HG03064 (cell line): Measurements from ENCODE around the gene TMEM222.
"Not testable (repeated sequence)": the region's sequence is repeated elsewhere in the genome, so short reads cannot be mapped to it uniquely, and the experiment has no call there.

Source experiments
- ATAC-seq: cut with Tn5 transposase; IDR thresholded peaks from one replicate; pipeline ENCODE4 v1.9.1; 2021; ENCODE audit warnings: low read depth; ENCODE audit not compliant: unreplicated experiment

The TMEM222 gene, protein sequence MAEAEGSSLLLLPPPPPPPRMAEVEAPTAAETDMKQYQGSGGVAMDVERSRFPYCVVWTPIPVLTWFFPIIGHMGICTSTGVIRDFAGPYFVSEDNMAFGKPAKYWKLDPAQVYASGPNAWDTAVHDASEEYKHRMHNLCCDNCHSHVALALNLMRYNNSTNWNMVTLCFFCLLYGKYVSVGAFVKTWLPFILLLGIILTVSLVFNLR

DNA sequence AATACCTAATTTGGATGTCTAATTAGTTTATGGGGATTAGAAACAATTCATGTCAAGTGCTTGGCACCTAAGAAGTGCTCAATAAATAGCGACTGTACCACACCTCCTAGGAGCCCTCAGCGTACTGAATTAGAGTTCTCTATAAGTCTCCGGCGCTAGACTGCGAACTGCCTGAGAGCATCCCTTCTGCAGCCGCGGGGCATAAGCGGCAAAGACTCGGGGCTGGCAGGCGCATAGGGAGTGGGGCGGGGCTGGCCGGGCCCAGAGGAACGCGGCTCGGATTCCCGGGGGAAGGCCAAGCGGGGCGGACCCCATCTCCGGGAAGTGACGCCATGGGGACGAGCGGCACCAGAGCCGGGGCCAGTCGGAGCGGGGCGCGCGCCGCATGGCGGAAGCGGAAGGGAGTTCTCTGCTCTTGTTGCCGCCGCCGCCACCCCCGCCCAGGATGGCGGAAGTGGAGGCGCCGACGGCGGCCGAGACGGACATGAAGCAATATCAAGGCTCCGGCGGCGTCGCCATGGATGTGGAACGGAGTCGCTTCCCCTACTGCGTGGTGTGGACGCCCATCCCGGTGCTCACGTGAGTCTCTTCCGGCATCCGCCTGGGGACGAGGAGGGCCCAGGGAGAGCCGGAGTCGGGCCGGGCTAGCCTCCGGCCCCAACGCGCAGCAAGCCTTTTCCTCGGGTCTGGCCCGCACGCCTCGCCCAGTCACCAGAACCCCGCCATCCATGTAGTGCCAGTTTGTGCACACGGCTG lies at the start of gene TMEM222:
Gene TMEM222 (plus strand): TSS at position 351 of the 756 bp plus-strand sequence. CDS start 35 bp downstream, at position 386.
- ATAC-seq = peak; percentile 79

DNA sequence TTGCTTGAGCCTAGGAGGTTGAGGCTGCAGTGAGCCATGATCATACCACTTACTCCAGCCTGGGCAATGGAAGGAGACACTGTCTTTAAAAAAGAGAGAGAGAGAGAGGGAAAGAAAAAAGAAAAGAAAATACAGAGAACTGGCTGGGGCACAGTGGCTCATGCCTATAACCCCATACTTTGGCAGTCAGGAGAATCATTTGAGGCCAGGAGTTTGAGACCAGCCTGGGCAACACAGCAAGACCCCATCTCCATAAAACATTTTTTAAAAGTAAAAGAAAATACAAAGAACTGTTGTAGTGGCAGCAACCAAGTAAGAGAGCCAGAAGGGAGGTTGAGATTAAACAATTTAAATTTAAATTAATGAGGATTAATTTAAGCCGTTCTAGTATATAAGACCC lies 47.8 kb upstream of the TMEM222 start:
- ATAC-seq = no peak

DNA sequence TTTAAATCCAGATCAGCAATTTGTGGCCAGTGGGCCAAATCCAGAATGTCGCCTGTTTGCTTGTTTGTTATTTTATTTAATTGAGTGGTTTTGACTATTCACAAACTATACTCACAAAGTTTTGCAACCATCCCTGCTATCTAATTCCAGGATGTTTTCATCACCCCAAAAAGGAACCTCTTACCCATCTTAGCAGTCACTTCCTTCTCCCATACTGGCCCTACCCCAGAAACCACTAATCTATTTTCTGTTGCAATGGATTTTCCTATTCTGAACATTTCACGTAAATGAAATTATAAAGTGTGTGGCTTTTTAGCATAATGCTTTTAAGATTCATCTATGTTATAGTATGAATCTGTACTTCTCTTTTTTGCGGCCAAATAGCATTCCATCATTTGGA lies 46.3 kb upstream of the TMEM222 start:
- no peak for ATAC-seq

DNA sequence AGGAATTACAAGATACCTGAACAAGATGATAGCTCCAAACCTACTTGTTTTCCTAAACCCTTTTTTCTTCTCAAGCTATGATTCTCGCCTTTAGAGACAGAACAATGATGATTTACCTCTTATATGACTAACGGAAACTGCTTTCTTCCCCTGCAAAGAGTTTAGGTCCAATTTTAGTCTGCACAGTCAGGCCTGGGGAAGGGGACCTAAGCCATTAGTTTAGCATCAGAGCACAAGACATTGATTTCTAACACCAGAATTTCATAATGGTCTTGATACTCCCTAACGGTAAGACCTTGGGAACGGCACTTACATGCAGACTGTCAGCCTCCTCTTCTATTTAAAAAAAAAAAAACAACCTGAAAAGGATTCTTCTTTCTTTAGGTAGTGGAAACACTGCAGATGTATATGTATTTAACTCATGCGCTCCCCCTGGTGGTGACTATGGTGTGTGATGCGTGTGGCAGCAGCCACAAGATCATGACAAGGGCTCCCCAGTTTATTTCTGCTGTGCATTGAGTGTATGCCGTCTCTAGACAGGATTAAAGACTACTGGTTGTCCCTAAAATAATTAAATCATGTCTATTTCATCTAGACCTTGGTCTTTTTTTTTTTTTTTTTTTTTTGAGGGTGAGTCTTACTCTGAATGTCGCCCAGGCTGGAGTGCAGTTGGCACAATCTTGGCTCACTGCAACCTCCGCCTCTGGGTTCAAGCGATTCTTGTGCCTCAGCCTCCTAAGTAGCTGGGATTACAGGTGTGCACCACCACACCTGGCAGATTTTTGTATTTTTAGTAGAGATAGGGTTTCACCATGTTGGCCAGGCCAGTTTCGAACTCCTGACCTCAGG lies 37.3 kb upstream of the TMEM222 start:
- no peak for ATAC-seq

DNA sequence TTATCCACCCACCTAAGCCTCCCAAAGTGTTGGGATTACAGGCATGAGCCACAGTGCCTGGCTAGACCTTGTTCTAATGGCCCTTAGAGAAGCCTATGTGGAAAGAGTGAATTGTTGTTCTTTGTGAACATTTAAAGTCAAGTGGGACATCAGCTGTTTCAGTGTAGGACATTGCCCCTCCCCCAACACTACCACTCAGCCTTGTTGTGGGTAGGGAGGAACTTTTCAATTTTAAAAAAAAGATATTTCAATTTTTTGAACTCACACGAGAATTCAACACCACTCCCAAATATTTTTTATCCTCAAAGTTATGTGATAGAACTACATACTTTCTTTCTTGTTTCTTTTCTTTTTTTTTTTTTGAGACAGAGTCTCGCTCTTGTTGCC lies 36.7 kb upstream of the TMEM222 start:
- ATAC-seq = no peak

DNA sequence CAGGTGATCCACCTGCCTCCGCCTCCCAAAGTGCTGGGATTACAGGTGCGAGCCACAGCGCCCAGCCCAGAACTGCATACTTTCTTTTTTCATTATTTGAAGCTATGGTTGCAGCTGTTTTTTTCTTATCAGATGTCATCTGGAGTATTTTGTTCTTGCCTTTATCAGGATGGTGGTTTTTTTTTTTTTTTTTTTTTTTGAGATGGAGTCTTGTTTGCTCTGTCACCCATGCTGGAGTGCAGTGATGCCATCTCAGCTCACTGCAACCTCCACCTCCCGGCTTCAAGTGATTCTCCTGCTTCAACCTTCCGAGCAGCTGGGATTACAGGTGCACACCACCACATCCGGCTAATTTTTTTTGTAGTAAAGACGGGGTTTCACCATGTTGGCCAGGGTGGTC lies 36.1 kb upstream of the TMEM222 start:
- ATAC-seq = not testable (repeated sequence)

DNA sequence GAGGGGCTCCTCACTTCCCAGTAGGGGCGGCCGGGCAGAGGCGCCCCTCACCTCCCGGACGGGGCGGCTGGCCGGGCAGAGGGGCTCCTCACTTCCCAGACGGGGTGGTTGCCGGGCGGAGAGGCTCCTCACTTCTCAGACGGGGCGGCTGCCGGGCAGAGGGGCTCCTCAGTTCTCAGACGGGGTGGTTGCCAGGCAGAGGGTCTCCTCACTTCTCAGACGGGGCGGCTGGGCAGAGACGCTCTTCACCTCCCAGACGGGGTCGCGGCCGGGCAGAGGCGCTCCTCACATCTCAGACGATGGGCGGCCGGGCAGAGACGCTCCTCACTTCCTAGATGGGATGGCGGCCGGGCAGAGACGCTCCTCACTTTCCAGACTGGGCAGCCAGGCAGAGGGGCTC lies 32.8 kb upstream of the TMEM222 start:
- not testable (repeated sequence) for ATAC-seq

DNA sequence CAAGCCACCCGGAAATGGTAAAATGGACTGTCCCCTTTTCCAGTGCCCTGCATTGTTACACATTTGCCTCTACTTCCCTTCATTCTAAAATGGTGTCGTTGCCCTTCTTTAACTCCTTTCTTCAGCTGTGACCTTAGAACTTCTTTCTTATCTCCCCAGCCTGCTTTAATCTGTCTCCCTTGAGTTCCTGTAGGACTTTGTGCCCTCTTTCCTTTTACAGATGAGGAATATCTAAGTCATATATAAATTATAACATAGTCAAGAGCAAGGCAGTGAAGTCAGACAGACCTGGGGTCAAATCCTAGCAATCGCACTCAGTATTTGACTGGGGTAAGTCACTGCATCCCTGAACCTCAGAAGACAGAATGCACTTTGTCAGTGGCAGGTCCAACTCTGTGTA lies 31.4 kb upstream of the TMEM222 start:
- ATAC-seq = no peak

DNA sequence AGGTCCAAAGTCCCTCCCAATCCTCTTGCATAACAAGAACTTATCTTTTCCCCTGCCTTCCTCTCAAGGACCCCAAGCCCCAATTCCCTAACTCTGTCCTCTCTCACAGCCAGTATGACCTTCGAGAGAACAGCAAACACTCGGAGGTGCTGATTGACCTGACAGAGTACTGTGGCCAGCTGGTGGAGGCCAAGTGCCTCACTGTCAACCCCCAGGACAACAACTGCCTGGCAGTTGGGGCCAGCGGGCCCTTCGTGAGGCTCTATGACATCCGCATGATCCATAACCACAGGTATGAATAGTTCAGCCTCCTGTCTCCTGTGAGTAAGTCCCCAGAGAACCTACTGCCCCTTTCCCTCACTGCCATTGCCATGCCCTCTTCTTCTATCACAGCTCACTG lies 29.9 kb upstream of the TMEM222 start:
- no peak for ATAC-seq

DNA sequence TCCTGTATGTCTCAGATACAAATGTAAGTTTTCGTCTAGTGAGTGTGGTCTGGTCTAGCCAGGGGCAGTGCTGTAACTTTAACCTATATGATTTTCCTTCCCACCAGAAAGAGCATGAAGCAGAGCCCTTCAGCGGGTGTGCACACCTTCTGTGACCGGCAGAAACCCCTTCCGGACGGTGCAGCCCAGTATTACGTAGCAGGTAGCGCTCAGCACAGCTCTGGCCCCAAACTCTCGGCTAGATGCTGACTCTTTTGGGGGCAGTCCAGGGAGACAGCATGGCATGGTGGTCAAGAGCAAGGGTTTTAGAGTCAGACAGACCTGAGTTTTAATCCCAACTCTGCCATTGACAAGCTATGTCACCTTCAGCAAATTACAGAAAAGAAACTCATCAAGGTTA lies 28.0 kb upstream of the TMEM222 start:
- no peak for ATAC-seq

DNA sequence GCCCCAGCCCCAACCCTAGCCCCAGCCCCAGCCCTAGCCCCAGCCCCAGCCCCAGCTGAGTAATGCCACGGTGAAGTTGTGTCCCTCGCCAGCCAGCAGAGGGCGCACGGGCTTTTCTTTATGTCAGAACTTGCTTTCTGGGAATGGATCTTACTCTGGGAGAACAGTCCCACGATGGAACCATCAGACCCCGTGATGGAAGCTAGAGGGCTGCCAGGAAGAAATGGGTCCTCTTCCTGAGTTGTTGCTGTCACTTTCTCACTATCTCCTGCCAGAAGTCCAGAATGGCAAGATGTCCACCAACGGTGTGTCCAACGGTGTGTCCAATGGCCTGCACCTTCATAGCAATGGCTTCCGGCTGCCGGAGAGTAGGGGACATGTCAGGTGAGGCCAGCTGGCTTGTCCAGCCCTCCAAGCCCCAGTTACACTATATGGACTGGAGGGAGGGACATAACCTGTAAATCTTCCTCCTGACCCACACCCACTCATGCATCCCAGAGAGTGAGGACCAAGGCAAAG lies 25.1 kb upstream of the TMEM222 start:
- no peak for ATAC-seq

DNA sequence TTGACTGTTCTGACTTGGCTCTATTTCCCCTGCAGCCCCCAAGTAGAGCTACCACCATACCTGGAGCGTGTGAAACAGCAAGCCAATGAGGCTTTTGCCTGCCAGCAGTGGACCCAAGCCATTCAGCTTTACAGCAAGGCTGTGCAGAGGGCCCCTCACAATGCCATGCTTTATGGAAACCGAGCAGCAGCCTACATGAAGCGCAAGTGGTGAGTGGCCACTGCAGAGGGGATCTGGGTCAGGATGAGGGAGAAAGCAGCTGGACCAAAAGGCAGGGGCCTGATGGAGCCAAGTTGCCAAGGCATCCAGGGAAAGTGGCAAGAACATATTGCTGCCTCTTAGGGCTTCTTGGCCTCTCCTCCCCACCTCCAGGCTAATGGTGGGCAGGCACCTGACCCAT lies 24.1 kb upstream of the TMEM222 start:
- ATAC-seq = no peak

DNA sequence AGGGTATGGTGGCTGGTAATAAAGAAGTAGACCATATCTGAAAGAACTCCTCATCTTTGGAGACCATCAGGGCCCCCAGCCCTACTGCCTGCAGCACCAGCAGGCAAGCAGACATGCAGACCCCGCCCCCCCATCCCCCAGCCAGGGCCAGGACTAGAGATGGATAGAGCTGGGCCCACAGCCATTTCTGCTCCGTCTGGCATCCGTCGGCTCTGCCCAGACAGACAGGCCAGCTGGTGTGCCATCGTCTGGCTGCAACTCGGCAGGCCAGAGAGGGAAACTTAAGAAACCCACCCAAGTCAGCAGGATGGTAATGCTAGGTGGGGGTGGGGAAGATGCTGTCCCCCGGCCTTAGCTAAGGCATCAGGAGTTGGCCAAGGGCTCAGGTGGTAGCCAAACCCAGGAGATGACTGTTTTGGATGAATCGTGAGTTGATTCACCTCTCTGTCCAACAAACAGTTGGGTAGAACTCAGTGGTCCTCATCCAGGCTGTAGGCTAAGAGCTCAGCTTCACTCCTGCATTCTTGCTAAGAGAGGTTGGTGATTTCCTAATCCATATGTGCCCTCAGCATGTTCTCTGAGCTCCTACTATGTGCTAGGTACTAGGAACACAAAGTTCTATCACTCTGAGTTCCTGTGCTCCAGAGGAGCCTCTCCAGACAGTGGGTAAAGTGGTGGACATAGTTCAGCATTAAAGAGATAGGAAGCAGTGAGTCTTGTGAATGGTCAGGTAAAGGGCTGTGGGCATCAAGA lies 23.2 kb upstream of the TMEM222 start:
- no peak for ATAC-seq

DNA sequence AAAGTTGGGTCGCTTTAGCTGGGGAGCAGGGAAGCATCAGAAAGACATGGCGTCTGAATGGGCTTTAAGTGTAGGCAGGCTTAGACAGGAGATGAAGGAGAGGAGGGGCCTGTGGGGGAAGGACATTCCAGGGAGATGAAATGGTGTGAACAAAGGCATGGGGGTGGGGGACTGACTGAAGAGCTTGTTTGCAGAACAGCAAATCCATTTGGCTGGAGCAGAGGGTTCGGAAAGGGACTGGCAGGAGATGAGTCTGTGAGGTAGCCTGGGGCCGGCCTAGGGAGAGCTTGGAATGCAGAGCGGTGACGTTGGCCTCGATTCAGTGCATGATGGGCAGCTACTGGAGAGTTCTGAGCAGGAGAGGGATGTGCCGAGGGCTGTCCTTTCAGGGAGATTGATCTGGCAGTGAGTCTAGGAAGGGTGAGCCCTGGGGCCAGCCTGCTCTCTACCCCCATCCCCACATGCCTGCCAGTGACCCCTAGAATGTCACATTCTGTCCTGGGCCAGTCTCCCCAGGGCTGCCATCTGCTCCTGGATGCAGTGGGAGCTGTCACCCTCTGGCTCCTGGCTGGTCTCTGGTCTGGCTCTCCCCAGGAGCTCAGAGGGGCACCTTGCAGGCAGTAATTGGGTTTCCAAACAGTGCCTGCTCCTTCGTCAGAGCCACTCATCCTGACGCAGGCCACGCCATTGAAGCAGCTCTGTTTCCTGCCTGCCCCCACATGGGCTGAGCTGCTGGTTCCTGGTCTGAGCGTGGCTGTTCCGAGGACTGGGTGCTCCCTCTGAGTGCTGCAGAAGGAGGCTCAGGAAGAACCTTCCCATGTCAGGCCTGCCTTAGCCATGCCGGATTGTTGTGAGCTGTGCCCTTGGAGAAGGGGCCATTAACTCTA lies 22.3 kb upstream of the TMEM222 start:
- ATAC-seq = no peak

DNA sequence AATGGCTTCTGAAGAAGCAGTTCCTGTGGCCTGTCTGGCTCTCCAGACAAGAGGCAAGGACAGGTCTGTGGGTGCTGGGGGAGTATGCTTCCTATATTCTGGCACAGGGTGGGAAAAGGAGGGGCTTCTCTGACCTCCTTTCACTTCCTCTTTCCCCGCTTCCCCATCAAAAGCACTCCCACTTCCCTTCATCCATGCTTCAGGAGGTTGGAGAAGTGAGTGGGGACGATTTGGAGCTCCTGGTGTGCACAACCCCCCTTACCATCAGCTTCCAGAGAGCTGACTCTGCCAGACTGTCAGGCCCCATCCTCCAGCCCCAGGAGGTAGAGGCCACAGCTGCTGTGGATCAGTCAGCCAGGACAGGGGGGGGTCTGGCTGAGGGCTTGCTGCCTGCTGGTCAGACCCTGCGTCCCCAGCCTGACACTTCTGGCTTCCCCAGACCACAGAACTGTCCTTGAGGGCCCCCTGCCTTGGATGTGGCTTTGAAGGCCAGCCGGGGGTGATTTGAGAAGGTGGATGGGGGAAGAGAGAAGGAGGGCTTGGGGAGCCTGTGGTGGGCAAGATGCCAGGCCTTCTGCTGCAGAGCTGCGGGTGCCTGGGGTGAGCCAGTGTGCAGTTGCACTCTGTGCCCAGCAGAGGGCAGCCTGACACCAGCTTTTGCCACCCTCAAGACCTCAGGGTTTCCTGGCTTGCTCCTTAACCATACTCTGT lies 21.5 kb upstream of the TMEM222 start:
- no peak for ATAC-seq

DNA sequence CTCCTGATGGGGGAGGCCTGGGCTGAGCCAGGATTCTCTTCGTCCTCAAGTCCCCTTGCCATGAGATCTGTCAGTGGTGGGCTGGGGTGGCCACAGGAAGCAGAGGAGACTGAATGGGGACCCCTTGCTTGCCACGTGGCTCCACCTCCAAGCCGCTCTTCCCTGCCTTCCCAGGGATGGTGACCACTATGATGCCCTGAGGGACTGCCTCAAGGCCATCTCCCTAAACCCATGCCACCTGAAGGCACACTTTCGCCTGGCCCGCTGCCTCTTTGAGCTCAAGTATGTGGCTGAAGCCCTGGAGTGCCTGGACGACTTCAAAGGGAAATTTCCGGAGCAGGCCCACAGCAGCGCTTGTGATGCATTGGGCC lies 20.9 kb upstream of the TMEM222 start:
- ATAC-seq = no peak

DNA sequence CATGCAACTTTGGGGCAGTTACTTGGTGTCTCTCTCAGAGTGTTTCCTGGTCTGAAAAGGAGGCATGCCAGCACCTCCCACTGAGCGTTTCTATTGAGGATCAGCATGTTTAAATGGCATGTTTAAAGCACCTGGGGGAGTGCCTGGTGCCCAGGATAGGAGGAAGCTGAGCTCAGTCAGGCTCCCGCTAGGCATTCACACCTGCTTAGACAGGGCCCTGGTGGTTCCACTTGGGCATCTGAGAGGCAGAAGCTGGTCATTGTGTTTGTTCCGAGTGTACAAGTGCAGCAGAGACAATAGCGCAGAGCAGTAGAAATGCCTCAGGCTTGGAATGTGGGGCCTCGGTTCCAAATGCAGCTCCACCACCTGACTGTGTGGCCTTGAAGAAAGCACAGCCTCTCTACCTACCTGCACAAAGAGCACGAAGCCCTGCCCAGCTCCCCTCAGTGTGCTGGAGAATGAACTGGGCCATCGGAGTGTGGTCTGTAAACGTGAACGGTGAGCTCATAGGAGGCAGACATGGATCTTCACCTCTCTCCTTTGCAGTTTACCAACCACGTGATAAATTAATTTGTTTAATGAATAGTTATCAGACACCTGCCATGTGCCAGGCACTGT lies 20.3 kb upstream of the TMEM222 start:
- no peak for ATAC-seq

DNA sequence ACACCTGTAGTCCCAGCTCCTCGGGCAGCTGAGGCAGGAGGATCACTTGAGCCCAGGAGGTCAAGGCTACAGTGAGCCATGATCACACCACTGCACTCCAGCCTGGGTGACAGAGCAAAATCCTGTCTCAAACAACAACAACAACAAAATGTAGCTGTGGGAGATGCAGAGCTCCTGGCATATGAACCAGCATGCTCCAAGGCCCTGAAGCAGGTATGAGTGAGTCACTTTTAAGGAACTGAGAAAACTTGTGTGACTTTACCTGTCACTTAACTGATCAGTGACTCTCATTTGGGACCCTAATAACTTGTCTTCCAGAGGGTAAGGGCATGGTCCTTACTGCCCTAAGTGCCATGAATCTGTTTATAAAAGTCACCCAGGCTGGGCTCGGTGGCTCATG lies 19.4 kb upstream of the TMEM222 start:
- no peak for ATAC-seq

DNA sequence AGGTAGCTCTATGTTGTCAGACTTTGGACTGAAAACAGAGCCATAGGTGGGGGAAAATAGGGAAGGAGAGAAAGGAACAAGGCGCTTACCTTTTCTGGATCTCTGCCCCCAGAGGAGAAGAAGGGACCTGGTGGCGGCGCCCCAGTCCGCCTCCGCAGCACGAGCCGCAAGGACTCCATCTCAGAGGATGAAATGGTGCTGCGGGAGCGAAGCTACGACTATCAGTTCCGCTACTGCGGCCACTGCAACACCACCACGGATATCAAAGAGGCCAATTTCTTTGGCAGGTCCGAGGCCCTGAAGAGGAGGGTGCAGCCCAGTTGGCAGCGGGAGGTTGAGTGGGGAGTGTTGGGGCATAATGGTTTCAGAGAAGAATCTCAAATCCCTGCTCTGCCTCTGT lies 18.5 kb upstream of the TMEM222 start:
- ATAC-seq = no peak
